Endothelial cell (in vitro differentiated cells): Measurements from ENCODE around the gene DIS3L2. TPM values are rescaled to one million over a fixed set of nuclear protein-coding genes. Genes with fewer than 3 reads are reported as not detected.

Source experiments
- DNase-seq: peaks from one replicate; pipeline ENCODE4 v3.0.0; 2021; ENCODE audit warnings: low spot score
- H3K27ac Mint-ChIP-seq: one replicate; pipeline ENCODE4 v1.8.0; 2021; ENCODE audit warnings: mixed read lengths, inconsistent platforms; ENCODE audit not compliant: unreplicated experiment
- H3K27me3 Mint-ChIP-seq: one replicate; pipeline ENCODE4 v1.8.0; 2021; ENCODE audit warnings: mild to moderate bottlenecking, moderate library complexity, mixed read lengths, inconsistent platforms; ENCODE audit not compliant: unreplicated experiment
- H3K36me3 Mint-ChIP-seq: one replicate; pipeline ENCODE4 v1.8.0; 2021; ENCODE audit warnings: mild to moderate bottlenecking, low read depth, mixed read lengths, inconsistent platforms; ENCODE audit not compliant: unreplicated experiment
- H3K4me1 Mint-ChIP-seq: one replicate; pipeline ENCODE4 v1.8.0; 2021; ENCODE audit warnings: mild to moderate bottlenecking, mixed read lengths, inconsistent platforms; ENCODE audit not compliant: unreplicated experiment
- H3K4me3 Mint-ChIP-seq: one replicate; pipeline ENCODE4 v1.8.0; 2021; ENCODE audit warnings: mild to moderate bottlenecking, mixed read lengths, inconsistent platforms; ENCODE audit not compliant: unreplicated experiment
- H3K9me3 Mint-ChIP-seq: one replicate; pipeline ENCODE4 v1.8.0; 2021; ENCODE audit warnings: mixed read lengths, inconsistent platforms; ENCODE audit not compliant: unreplicated experiment
- total RNA-seq: library from RNA; stranded (reverse); fragmentation: NEBNext Ultra II Directional; extraction: Animal tissue kit (Norgen Biotek cat#: 25700); gene quantifications from one replicate; pipeline ENCODE4 v1.2.1, GENCODE V29; 2021; ENCODE audit not compliant: unreplicated experiment
- TF ChIP-seq, protein P1 (sequence below): fragments of 200-600 bp; sonication (generic); IDR thresholded peaks from one replicate; pipeline ENCODE4 v1.5.0; 2021; ENCODE audit warnings: antibody characterized with exemption; ENCODE audit not compliant: unreplicated experiment

DIS3L2 gene
- total RNA-seq, 1 donor from 2014 or later = 42.1 TPM

DNA sequence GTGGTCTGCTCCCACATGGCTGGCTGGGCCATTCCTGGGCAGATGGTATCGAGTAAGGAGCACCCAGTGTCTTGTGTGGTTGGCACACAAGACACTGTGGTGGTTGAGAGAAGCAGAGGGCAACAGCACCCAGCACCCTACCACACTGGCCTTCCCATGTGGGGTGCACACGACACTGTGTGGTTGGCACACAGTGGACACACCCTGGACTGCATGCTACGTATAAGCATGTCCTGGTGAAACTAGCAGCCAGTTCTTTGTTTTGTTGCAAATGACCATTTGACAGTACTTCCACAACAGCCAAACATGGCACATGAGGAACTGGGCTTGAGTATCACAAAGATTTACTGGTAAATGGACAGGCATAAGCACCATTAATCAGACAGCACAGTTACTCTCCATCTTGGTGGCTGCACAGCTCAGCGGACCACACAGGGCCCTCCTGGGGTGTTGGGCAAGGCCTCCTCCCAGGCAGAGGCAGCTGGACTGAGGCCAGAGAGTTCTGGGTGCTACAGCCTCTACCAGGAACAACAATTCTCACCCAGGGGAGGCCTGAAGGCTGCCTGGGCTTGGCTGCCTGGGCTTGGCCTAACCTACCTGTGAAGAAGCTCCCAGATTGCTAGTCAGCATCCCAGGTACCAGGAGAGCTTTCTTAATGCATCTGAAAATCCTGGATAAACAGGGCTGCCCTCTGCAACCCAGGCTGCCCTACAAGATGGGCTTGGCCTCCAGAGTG, 357.7 kb downstream of the DIS3L2 start:
- Mint-ChIP-seq H3K27ac (no peak overlapping the region), H3K4me3 (no peak overlapping the region), H3K27me3 (peaks cover 11% of the 10 kb centered on the region), H3K9me3 (no peaks in the 10 kb centered on the region), H3K4me1 (peaks cover 40% of the 10 kb centered on the region), H3K36me3 (peaks cover 15% of the 10 kb centered on the region)
- DNase-seq = no peak
- TF ChIP-seq, protein P1, sequence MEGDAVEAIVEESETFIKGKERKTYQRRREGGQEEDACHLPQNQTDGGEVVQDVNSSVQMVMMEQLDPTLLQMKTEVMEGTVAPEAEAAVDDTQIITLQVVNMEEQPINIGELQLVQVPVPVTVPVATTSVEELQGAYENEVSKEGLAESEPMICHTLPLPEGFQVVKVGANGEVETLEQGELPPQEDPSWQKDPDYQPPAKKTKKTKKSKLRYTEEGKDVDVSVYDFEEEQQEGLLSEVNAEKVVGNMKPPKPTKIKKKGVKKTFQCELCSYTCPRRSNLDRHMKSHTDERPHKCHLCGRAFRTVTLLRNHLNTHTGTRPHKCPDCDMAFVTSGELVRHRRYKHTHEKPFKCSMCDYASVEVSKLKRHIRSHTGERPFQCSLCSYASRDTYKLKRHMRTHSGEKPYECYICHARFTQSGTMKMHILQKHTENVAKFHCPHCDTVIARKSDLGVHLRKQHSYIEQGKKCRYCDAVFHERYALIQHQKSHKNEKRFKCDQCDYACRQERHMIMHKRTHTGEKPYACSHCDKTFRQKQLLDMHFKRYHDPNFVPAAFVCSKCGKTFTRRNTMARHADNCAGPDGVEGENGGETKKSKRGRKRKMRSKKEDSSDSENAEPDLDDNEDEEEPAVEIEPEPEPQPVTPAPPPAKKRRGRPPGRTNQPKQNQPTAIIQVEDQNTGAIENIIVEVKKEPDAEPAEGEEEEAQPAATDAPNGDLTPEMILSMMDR = no peak

DNA sequence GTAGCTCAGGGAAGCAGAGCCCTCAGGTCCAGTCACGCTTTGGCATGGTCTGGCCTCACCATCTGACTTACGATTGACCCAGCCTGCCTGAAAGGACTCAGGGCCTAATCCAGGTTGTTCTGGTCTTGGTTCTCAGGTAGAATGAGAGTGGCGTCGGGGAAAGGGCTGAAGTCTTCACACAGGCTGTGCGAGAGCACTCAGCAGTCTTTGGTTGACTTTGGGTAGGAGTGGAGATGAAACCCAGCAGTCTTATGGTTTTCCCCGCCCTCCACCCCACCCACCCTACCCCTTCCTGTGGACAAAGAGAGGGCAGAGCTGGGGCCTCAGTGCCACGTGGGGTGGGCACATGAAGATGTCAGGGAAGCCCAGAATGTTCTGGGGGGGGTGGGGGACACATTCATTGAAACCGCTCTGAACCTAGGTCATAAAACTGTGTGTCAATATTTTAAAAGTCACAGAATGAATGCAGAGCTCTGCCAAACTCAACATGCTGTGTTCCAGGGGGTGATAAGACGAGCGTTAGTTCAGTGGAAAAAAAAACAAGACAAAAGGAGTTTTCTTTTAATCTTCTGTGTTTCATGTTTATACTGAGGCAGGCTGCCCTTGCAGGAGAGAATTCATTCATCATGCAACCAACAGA, 358.4 kb downstream of the DIS3L2 start:
- TF ChIP-seq, protein P1 = no peak
- Mint-ChIP-seq H3K4me1 (peaks cover 33% of the 10 kb centered on the region), H3K27ac (peak overlapping the region; percentile 42), H3K36me3 (peaks cover 8% of the 10 kb centered on the region), H3K9me3 (no peaks in the 10 kb centered on the region), H3K4me3 (no peak overlapping the region), H3K27me3 (peaks cover 8% of the 10 kb centered on the region)
- no peak for DNase-seq

DNA sequence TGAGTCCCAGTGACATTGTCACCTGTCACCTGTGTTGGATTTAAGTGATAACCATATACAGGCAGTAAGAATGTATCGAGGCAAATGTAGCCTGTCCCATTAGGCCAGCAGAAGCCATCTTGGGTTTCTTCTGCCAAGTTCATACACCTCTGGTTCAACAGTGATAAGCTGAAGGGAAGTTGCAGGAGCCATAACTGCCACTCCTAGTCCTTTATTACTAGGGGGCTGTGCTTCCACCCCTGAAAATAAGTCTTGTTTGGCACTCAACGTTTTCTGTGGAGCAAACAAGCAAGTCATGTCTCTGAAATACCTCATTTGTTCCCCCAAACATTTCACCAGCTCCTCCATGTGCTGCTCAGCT, 358.9 kb downstream of the DIS3L2 start:
- Mint-ChIP-seq H3K4me1 (peaks cover 29% of the 10 kb centered on the region), H3K36me3 (peaks cover 8% of the 10 kb centered on the region), H3K4me3 (no peak overlapping the region), H3K9me3 (no peaks in the 10 kb centered on the region), H3K27me3 (peaks cover 8% of the 10 kb centered on the region), H3K27ac (no peak overlapping the region)
- TF ChIP-seq, protein P1 = no peak
- no peak for DNase-seq

DNA sequence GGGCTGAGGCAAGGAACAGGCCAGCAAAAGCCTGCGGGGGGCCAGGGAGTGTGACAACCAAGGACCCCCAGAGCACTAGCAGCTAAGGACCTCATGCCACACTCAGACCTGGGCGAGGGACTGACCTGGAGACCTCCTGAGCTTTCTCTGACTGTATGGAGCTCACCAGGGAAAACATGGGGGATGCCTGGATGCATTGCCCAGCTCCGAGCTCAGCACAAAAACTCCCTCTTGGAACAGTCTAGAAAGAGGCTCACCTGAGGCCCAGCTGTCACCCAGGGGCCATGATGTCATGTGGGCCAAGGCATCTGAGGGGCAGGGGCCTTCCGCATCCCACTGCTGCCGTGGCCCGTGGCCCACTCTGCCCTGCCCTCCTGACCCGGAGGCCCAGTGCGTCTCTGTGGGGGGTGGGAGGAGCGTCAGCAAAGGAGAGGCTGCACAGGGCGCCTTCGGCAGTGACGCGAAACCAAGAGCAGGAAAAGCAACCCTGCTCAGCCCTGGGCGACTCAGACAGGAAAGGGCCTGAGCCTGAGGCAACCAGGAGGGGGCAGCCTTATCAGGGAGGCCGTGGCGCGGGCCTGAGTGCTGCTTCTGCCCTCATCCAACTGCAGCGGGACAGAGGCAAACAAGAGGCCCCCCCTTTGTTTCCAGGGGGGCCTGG, 359.8 kb downstream of the DIS3L2 start:
- no peak for DNase-seq
- TF ChIP-seq, protein P1 = no peak
- Mint-ChIP-seq H3K27ac (no peak overlapping the region), H3K4me3 (no peak overlapping the region), H3K36me3 (peaks cover 8% of the 10 kb centered on the region), H3K27me3 (peaks cover 8% of the 10 kb centered on the region), H3K9me3 (no peaks in the 10 kb centered on the region), H3K4me1 (peaks cover 20% of the 10 kb centered on the region)
